ENCODE results near the gene CYP4F12.

GRCh38 chr19:15722956-15723355 lies 50.1 kb downstream of the CYP4F12 start:
- TF ChIP-seq POLR2A (IDR thresholded peaks at IDR 0.05; ENCODE audit: low read length) (no peak), GATA1 (IDR thresholded peaks at IDR 0.05; ENCODE audit: low read depth, low read length) (no peak)
